PFSK-1 (cell line): Measurements from ENCODE around the gene LCMT1.

ENCODE experiments used
- FOXP2 ChIP-seq: optimal IDR thresholded peaks from 2 replicates; pipeline ENCODE3; 2011; ENCODE audit warnings: borderline replicate concordance, control low read depth, inconsistent platforms; ENCODE audit not compliant: insufficient read depth; ENCODE audit errors: extremely low read length, extremely low read depth
- POLR2AphosphoS5 ChIP-seq: IDR thresholded peaks from 2 replicates; pipeline ENCODE4 v1.6.1; 2012; ENCODE audit warnings: low read depth, mild to moderate bottlenecking, control low read depth, low read length, moderate library complexity
- REST ChIP-seq, 2 experiments: IDR thresholded peaks; 2 replicates each; pipeline versions ENCODE4 v1.6.1 to v1.8.0; 2011 to 2012; ENCODE audit warnings: low read depth in 2 of 2, low read length in 2 of 2, control low read depth in 1 of 2, inconsistent platforms in 1 of 2, mild to moderate bottlenecking in 1 of 2, moderate library complexity in 1 of 2; ENCODE audit not compliant: insufficient read depth in 1 of 2
- SIN3A ChIP-seq: IDR thresholded peaks from 2 replicates; pipeline ENCODE4 v1.6.1; 2012; ENCODE audit warnings: mild to moderate bottlenecking, low read length, moderate library complexity, borderline replicate concordance; ENCODE audit not compliant: insufficient read depth
- TAF1 ChIP-seq: IDR thresholded peaks from 2 replicates; pipeline ENCODE4 v1.6.1; 2012; ENCODE audit warnings: low read length, control low read depth, borderline replicate concordance; ENCODE audit not compliant: insufficient read depth

- TF ChIP-seq REST (IDR thresholded peaks at IDR 0.05; ENCODE audit: insufficient read depth in 1 of 2, low read depth in 2 of 2, low read length in 2 of 2), result no peak
- TF ChIP-seq POLR2AphosphoS5, result no peak
- no peak for TF ChIP-seq TAF1
- TF ChIP-seq SIN3A, result no peak
- TF ChIP-seq FOXP2, result no peak
These were observed 52.1 kb downstream of the LCMT1 start for GRCh38 chr16:25163683-25164082.
